ENCODE data around the gene NDUFS8. TPM values are rescaled to one million over a fixed set of nuclear protein-coding genes. Genes with fewer than 3 reads are reported as not detected.

NDUFS8 gene
- total RNA-seq, 1 experiment from 2014 or later: 221 TPM

DNA sequence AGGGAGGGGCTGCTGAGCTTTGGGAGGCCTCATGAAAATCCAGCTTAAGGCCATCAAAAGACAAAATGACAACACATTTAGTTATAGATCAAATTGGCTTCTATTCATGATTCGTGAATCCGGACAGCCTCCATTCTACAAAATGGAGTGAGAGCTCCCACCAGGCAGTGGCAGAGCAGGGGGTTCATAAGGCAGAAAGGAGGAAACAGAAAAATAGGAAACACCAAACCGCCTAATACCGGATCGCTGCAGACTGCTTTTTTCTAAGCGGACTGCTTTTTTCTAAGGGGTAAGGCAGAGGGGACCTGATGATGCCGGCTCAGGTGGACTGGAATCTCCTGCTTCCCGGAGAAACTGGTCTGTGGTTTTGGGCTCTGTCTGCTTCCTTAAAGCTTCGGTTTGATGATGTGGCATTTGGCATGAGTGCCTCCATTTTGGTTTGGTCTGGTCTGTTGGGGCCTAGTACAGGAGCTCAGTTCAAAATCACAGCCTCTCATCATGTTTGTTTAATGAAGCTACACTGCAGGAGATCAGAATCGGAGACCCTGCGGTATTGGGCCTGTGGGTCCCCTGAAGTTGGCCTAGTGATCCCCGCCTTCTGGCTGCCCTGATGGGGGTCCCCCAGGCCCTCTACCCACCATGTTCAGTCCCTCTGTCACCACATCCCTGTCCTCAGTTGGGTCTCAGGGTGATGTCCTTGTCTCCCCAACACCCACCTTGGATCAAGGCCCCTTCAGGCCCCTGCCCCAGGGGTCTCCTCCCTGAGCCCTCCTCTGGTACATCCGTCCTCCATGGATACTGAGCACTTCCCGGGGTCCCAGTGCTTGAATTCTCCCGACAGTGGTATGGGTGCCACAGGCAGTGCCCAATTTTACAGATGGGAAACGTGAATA lies 19.2 kb upstream of the NDUFS8 start:
- TF ChIP-seq, protein P1, sequence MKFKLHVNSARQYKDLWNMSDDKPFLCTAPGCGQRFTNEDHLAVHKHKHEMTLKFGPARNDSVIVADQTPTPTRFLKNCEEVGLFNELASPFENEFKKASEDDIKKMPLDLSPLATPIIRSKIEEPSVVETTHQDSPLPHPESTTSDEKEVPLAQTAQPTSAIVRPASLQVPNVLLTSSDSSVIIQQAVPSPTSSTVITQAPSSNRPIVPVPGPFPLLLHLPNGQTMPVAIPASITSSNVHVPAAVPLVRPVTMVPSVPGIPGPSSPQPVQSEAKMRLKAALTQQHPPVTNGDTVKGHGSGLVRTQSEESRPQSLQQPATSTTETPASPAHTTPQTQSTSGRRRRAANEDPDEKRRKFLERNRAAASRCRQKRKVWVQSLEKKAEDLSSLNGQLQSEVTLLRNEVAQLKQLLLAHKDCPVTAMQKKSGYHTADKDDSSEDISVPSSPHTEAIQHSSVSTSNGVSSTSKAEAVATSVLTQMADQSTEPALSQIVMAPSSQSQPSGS (CRISPR knock-in tag; IDR thresholded peaks at IDR 0.05; ENCODE audit: borderline replicate concordance, low read depth): no peak
- no peak for TF ChIP-seq SMAD4 (CRISPR knock-in tag; IDR thresholded peaks at IDR 0.05)
- no peak for TF ChIP-seq KAT7 (CRISPR knock-in tag; IDR thresholded peaks at IDR 0.05; ENCODE audit: borderline replicate concordance)
- no peak for TF ChIP-seq PRRX2 (CRISPR knock-in tag; IDR thresholded peaks at IDR 0.05)
- TF ChIP-seq ZNF138 (CRISPR knock-in tag; conservative IDR thresholded peaks at IDR 0.05): no peak
- TF ChIP-seq, protein P2, sequence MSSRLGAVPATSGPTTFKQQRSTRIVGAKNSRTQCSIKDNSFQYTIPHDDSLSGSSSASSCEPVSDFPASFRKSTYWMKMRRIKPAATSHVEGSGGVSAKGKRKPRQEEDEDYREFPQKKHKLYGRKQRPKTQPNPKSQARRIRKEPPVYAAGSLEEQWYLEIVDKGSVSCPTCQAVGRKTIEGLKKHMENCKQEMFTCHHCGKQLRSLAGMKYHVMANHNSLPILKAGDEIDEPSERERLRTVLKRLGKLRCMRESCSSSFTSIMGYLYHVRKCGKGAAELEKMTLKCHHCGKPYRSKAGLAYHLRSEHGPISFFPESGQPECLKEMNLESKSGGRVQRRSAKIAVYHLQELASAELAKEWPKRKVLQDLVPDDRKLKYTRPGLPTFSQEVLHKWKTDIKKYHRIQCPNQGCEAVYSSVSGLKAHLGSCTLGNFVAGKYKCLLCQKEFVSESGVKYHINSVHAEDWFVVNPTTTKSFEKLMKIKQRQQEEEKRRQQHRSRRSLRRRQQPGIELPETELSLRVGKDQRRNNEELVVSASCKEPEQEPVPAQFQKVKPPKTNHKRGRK (CRISPR knock-in tag; IDR thresholded peaks at IDR 0.05; ENCODE audit: borderline replicate concordance): no peak
- Mint-ChIP-seq H3K4me1 (peaks cover 19% of the 10 kb centered on the region), H3K36me3 (no peaks in the 10 kb centered on the region), H3K4me3 (no peak overlapping the region), H3K27me3 (ENCODE audit: low read depth) (no peaks in the 10 kb centered on the region), H3K9me3 (no peaks in the 10 kb centered on the region), H3K27ac (peak overlapping the region; percentile 60; the same call in 1 of the 2 replicates)
- no peak for DNase-seq (ENCODE audit: low spot score)
- CTCF ChIA-PET: interaction anchor here (1.1 to 2.2 kb wide), 7 partner anchors 8 to 198 kb away, joined by 3 to 11 read pairs (median 4); partner anchors contain the start of gene TCIRG1
- no peak for ATAC-seq
- POLR2A ChIA-PET: interaction anchor here (1.2 kb wide), 1 partner anchor 15 kb away, joined by 6 read pairs; no protein-coding TSS in a partner anchor

DNA sequence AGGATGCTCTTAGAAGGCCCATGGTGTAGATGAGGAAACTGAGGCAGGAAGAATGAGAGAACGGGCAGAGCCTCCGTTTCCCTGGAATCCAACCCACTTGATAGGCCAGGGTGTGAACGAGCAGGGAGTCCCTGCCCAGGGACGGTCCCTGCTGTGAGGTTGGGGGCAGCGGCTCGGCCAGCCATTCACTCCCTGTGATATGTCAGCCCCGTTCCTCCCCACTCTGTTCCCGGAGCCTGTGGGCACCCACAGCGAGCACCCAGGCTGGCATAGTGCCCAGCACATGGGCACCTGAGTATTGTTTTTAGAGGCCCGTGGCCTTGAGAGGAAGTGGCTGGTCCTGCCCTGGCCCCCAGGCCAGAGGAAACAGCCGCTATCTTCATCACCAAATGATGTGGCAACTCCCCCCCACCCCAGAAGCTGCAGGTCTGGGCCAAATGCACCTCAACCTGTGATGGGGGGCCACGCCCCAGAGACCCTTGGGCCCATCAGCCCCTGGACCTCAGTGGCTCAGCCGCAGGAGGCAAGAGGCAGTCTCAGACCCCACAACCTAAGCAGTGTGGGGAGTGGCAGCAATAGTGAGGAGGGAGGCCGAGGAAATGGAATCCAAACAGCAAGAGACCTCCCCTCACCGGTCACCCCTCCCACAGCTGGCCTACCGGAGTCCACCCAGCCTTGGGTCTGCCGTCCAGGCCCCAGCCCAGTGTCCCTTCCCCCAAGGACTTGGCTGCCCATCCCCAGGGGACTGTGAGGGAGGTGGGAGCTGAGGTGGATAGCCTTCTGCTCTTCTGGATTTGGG lies 18.2 kb upstream of the NDUFS8 start:
- H3K4me3 Mint-ChIP-seq: no peak overlapping the region
- CTCF ChIA-PET: no interaction called here

DNA sequence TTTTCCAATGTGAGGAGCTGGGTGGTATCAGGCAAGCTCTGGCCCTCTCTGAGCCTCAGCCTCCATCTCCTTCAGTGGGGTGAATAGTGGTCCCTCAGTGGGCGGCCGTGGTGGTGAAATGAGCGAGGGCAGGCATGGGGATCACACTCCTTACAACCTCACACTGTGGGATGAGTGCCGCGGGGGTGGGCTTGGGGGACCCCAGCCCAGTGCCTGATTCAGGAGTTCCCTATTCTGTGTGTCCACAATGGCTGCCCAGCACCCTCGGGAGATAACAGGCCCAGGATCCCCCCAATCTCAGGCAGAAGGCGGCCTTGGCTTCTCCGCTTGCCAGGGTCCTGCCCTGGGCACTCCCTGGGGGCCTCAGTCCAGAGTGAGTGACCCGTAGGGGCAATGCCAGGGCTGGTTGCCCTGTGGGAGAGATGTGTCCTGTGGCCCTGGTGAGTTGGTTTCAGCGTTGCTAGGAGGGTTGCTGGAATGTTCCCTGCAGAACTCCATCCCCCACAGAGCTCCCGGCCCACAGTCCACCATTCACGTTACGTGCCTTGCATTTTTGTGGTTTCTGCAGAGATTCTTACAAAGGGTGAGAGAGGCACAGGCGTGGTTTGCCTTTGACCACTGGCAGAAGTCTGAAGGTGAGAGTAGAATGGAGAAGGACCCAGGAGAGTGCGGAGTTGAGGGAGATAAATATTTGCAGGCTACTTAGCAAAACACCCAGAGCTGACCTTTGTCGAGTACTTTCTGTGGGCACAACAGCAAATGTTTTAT lies 17.5 kb upstream of the NDUFS8 start:
- DNase-seq (ENCODE audit: low spot score) (no peak), ATAC-seq (no peak)
- Mint-ChIP-seq H3K27ac (no peak overlapping the region; the same call in 1 of the 2 replicates), H3K9me3 (no peaks in the 10 kb centered on the region), H3K27me3 (ENCODE audit: low read depth) (no peaks in the 10 kb centered on the region), H3K4me1 (peaks cover 19% of the 10 kb centered on the region), H3K36me3 (no peaks in the 10 kb centered on the region), H3K4me3 (no peak overlapping the region)
- POLR2A ChIA-PET: no interaction called here
- CTCF ChIA-PET: no interaction called here
- TF ChIP-seq, protein P3, sequence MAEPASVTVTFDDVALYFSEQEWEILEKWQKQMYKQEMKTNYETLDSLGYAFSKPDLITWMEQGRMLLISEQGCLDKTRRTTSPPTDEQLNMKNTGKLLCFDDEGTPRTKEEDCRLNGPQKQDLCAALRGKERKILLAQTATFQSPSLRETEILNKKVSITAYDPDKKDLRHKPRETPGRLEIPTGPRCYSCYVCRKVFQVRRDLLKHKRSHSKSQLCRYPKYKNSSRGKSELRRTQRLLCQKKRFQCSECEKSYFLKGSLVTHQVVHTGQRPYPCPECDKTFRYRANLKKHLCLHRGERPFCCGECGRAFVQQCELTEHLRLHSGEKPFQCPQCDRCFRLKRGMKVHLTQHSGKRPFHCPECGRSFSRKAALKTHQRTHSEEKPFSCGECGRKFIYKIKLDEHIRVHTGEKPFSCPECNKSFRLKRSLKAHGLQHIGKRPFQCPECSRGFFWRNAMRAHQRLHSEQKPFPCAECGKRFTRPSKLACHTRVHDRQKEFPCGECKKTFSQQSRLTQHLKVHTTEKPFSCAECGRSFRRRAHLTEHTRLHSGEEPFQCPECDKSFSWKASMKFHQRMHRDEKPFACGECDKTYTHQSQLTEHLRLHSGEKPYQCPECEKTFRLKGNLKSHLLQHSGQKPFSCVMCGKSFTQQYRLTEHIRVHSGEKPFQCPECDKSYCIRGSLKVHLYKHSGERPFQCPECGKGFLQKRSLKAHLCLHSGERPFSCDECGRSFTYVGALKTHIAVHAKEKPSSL (CRISPR knock-in tag; conservative IDR thresholded peaks at IDR 0.05): no peak
- TF ChIP-seq EMX1 (CRISPR knock-in tag; IDR thresholded peaks at IDR 0.05) (no peak), MYBL2 (CRISPR knock-in tag; IDR thresholded peaks at IDR 0.05) (no peak), ZNF263 (CRISPR knock-in tag; IDR thresholded peaks at IDR 0.05; ENCODE audit: low read depth) (no peak), JUN (CRISPR knock-in tag; IDR thresholded peaks at IDR 0.05) (no peak), TEAD4 (CRISPR knock-in tag; IDR thresholded peaks at IDR 0.05) (no peak)
- TF ChIP-seq, protein P4, sequence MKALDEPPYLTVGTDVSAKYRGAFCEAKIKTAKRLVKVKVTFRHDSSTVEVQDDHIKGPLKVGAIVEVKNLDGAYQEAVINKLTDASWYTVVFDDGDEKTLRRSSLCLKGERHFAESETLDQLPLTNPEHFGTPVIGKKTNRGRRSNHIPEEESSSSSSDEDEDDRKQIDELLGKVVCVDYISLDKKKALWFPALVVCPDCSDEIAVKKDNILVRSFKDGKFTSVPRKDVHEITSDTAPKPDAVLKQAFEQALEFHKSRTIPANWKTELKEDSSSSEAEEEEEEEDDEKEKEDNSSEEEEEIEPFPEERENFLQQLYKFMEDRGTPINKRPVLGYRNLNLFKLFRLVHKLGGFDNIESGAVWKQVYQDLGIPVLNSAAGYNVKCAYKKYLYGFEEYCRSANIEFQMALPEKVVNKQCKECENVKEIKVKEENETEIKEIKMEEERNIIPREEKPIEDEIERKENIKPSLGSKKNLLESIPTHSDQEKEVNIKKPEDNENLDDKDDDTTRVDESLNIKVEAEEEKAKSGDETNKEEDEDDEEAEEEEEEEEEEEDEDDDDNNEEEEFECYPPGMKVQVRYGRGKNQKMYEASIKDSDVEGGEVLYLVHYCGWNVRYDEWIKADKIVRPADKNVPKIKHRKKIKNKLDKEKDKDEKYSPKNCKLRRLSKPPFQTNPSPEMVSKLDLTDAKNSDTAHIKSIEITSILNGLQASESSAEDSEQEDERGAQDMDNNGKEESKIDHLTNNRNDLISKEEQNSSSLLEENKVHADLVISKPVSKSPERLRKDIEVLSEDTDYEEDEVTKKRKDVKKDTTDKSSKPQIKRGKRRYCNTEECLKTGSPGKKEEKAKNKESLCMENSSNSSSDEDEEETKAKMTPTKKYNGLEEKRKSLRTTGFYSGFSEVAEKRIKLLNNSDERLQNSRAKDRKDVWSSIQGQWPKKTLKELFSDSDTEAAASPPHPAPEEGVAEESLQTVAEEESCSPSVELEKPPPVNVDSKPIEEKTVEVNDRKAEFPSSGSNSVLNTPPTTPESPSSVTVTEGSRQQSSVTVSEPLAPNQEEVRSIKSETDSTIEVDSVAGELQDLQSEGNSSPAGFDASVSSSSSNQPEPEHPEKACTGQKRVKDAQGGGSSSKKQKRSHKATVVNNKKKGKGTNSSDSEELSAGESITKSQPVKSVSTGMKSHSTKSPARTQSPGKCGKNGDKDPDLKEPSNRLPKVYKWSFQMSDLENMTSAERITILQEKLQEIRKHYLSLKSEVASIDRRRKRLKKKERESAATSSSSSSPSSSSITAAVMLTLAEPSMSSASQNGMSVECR (CRISPR knock-in tag; IDR thresholded peaks at IDR 0.05; ENCODE audit: borderline replicate concordance): no peak

More for the DNA sequence above, 18.2 kb upstream of the NDUFS8 start:
- Mint-ChIP-seq H3K36me3 (no peaks in the 10 kb centered on the region), H3K4me1 (peaks cover 19% of the 10 kb centered on the region), H3K9me3 (no peaks in the 10 kb centered on the region), H3K27me3 (ENCODE audit: low read depth) (no peaks in the 10 kb centered on the region), H3K27ac (no peak overlapping the region)
- DNase-seq (ENCODE audit: low spot score) (no peak), ATAC-seq (no peak)
- POLR2A ChIA-PET: no interaction called here
- TF ChIP-seq FOXJ3 (CRISPR knock-in tag; IDR thresholded peaks at IDR 0.05; ENCODE audit: borderline replicate concordance): no peak
- TF ChIP-seq, protein P5, sequence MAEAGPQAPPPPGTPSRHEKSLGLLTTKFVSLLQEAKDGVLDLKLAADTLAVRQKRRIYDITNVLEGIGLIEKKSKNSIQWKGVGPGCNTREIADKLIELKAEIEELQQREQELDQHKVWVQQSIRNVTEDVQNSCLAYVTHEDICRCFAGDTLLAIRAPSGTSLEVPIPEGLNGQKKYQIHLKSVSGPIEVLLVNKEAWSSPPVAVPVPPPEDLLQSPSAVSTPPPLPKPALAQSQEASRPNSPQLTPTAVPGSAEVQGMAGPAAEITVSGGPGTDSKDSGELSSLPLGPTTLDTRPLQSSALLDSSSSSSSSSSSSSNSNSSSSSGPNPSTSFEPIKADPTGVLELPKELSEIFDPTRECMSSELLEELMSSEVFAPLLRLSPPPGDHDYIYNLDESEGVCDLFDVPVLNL (CRISPR knock-in tag; IDR thresholded peaks at IDR 0.05; ENCODE audit: borderline replicate concordance, low read depth): no peak
- TF ChIP-seq GABPB1 (CRISPR knock-in tag; IDR thresholded peaks at IDR 0.05): no peak
- no peak for TF ChIP-seq ZNF263 (CRISPR knock-in tag; IDR thresholded peaks at IDR 0.05; ENCODE audit: low read depth)
- TF ChIP-seq GRHL2 (CRISPR knock-in tag; IDR thresholded peaks at IDR 0.05; ENCODE audit: insufficient replicate concordance, severe bottlenecking): no peak
- no peak for TF ChIP-seq MXD4 (CRISPR knock-in tag; IDR thresholded peaks at IDR 0.05; ENCODE audit: borderline replicate concordance)
- no peak for TF ChIP-seq JAZF1 (CRISPR knock-in tag; IDR thresholded peaks at IDR 0.05)

All from WTC11 (cell line).